GM20000 (cell line): ENCODE results near the gene PIK3AP1.
A peak's percentile ranks its signal among the peaks of the same experiment; 100 is the strongest.
"Not testable (repeated sequence)": the region's sequence is repeated elsewhere in the genome, so short reads cannot be mapped to it uniquely, and the experiment has no call there.

Experiments used
- DNase-seq: peaks from one replicate; pipeline ENCODE4 v3.0.0; 2012; ENCODE audit warnings: low spot score
- CTCF ChIP-seq: IDR thresholded peaks from 2 replicates; pipeline ENCODE4 v1.5.1; 2012; ENCODE audit warnings: mild to moderate bottlenecking, control low read depth; ENCODE audit errors: extremely low read depth, missing control alignments

The PIK3AP1 gene

GRCh38 chr10:96758423-96758822 is 38.1 kb upstream of the PIK3AP1 start:
- no peak for TF ChIP-seq CTCF
- peak; percentile 33 for DNase-seq

GRCh38 chr10:96756111-96756903 is 36.0 kb upstream of the PIK3AP1 start:
- no peak for TF ChIP-seq CTCF
- DNase-seq, result peak; percentile 34

- TF ChIP-seq CTCF, result no peak
- DNase-seq, result no peak
Observed at GRCh38 chr10:96753956-96754355, 33.6 kb upstream of the PIK3AP1 start.

- no peak for DNase-seq
- TF ChIP-seq CTCF, result no peak
Observed at GRCh38 chr10:96752375-96752774, 32.1 kb upstream of the PIK3AP1 start.

- not testable (repeated sequence) for DNase-seq
Observed at GRCh38 chr10:96750316-96750715, 30.0 kb upstream of the PIK3AP1 start.

- peak; percentile 70 for DNase-seq
- TF ChIP-seq CTCF, result no peak
Observed at GRCh38 chr10:96747734-96748550, 27.6 kb upstream of the PIK3AP1 start.

- no peak for TF ChIP-seq CTCF
- no peak for DNase-seq
Observed at GRCh38 chr10:96746503-96746902, 26.2 kb upstream of the PIK3AP1 start.
